Left colon (tissue), 2 donors: ENCODE measurements around the gene SDK2. TPM values are rescaled to one million over a fixed set of nuclear protein-coding genes. Genes with fewer than 3 reads are reported as not detected.
"Not testable (repeated sequence)": the region's sequence is repeated elsewhere in the genome, so short reads cannot be mapped to it uniquely, and the experiment has no call there.

ENCODE experiments used
- ATAC-seq: fragments of 200-7000 bp; cut with Tn5 transposase; one replicate; pipeline ENCODE4 v1.9.1; 2020; ENCODE audit warnings: mild to moderate bottlenecking, moderate library complexity
- DNase-seq, 2 donors: peaks; one replicate each; pipeline ENCODE4 v3.0.0-alpha.2; 2020
- intact Hi-C, 2 donors: fragments of 100-400 bp; cut with DNase I in 1 of 2; cut with micrococcal nuclease in 1 of 2; formaldehyde crosslinking; loops; one replicate each; pipeline versions ENCODE4 v1.11.2 to v1.14.0; 2022; cut with DNase I, micrococcal nuclease
- total RNA-seq, 2 donors: library from RNA; stranded (reverse); fragmentation: NEBNext Ultra II Directional; extraction: Animal tissue kit (Norgen Biotek cat#: 25700); gene quantifications; one replicate each; pipeline ENCODE4 v1.2.1, GENCODE V29; 2021
- donor health status: DM: no; HTN: no; CAD: no.
- donor health status: DM: yes; HTN: yes; CAD: no.

Gene SDK2
- total RNA-seq, 2 donors from 2014 or later: 0.82 to 1.8 TPM

GRCh38 chr17:73455767-73456166, 188.5 kb downstream of the SDK2 start:
- DNase-seq: no peak
- intact Hi-C loops: no loop called here
- ATAC-seq: no peak

DNA sequence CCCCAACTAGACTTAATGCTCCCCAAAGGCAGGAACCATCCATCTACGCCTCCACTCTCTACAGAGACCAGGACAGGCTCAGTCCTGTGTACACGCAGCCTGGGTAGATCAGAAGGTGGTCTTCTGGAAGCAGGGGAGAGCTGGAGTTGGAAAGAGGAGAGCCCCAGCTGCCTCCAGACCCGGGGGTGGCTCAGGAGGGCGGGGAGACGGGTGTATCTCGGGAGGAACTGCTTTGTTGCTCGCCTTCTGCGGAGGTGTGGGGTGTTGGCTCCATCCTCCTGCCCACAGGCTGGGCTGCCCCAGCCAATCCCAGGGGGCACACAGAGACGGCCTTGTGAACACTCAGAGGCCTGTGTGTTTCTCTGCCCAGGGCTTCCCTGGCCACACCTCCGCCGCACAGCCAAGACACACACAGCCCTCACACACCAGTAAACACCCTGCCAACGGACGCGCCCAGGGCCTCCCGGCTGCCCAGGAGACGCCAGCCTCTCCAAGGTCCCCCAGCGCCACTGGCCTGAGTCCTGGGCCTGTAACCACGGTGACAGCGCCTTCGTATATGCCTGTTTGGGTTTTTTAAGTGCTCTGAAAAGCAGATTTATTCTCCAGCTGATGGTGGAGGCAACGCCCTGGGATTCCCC, 189.1 kb downstream of the SDK2 start:
- DNase-seq (peak in 1 of 2 donors; percentile 37), ATAC-seq (peak; percentile 92)
- intact Hi-C loops: no loop called here

DNA sequence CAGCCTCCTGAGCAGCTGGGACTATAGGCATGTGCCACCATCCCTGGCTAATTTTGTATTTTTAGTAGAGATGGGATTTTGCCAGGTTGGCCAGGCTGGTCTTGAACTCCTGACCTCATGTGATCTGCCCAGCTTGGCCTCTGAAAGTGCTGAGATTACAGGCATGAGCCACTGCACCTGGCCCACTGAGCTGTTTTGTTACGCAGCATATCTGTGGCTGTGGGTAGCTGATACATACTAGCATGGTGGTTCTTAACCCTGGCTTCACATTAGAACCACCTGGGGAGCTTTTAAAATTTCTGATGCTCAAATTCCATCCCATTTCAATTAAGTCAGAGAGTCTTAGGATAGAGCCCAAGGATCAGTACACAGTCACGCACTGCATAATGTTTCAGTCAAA, 190.8 kb downstream of the SDK2 start:
- ATAC-seq, DNase-seq, intact Hi-C loops: not testable (repeated sequence)

GRCh38 chr17:73453090-73453489, 191.2 kb downstream of the SDK2 start:
- no peak for DNase-seq
- no peak for ATAC-seq
- intact Hi-C loops: no loop called here

- intact Hi-C loops: no loop called here
- ATAC-seq: no peak
Measured at GRCh38 chr17:73452009-73452408, 192.2 kb downstream of the SDK2 start.

DNA sequence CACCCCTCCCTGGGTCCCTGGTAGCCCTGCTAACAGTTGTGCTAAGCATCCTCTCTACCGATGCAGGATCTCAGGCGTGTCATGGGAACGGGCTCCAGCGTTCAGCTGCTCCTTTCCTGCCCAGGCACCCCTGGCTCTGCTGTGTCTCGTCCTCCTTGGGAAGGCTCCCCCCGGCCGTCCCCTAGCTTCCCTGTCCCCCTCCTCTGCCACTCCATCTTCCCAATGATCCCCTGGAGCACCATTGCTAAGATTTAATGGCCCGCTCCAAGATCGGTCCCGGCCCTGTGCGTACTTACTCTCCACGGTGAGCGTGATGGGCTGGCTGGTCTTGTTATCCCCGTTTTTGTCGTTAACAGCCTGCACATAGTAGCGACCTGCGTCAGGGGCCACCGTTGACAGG, 196.9 kb downstream of the SDK2 start:
- DNase-seq: no peak
- intact Hi-C loops: no loop called here
- ATAC-seq: no peak

More at GRCh38 chr17:73452009-73452408, 192.2 kb downstream of the SDK2 start:
- no peak for DNase-seq

DNA sequence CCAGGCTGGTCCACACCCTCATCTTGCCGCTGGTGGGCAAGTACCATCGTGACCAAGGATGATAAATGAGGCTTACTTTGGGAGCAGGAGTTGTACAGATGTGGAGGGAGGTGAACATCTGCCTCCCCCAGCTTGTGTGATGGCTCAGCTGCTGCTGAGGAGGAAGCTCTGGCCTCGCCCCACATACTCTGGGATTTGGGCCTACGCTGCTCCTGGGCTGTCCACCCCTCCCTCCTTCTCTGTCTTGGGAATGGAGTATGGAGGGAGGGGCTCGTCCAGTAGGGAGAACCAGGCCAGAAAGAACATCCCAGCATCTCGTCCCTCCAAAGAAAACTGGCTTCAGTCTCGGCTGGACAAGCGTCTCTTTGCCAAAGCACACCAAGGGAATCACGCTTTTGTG, 197.6 kb downstream of the SDK2 start:
- ATAC-seq (no peak), DNase-seq (no peak)
- intact Hi-C loops: no loop called here

- DNase-seq (no peak), ATAC-seq (no peak)
- intact Hi-C loops: no loop called here
Measured at GRCh38 chr17:73445466-73445865, 198.8 kb downstream of the SDK2 start.

- ATAC-seq (no peak), DNase-seq (no peak)
Measured at GRCh38 chr17:73444021-73444420, 200.2 kb downstream of the SDK2 start.

GRCh38 chr17:73439597-73439996, 204.6 kb downstream of the SDK2 start:
- ATAC-seq: no peak
- intact Hi-C loops: no loop called here

More at GRCh38 chr17:73444021-73444420, 200.2 kb downstream of the SDK2 start:
- intact Hi-C loops: no loop called here

DNA sequence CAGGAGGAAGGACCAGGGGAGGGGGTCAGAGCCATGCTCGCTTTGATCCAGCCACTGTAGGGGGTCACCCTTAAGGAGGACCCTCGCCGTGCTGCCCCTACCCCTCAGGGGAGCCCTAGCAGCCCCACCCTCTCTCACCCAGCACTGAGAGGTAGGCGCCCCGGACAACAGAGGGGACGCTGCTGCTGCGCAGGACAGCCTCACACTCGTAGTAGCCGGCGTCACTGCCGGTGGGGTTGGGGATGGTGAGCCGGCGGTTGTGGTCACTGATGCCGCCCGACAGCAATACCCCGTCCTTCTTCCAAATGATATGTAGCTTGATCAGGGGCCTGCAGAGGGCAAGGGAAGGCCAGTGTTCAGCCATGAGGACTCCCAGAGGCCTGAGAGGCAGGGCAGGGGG, 206.4 kb downstream of the SDK2 start:
- ATAC-seq (no peak), DNase-seq (no peak)
- intact Hi-C loops: no loop called here

More at GRCh38 chr17:73439597-73439996, 204.6 kb downstream of the SDK2 start:
- no peak for DNase-seq

GRCh38 chr17:73436954-73437353, 207.3 kb downstream of the SDK2 start:
- intact Hi-C loops: no loop called here
- ATAC-seq (no peak), DNase-seq (no peak)

- intact Hi-C loops: no loop called here
- ATAC-seq: no peak
- DNase-seq: no peak
Measured at GRCh38 chr17:73435412-73435811, 208.8 kb downstream of the SDK2 start.

- DNase-seq (no peak), ATAC-seq (no peak)
- intact Hi-C loops: loop anchor here in 1 of 2 donors (5.0 kb wide), 1 partner anchor 743 kb away; no protein-coding TSS in a partner anchor
Measured at GRCh38 chr17:73434154-73434553, 210.1 kb downstream of the SDK2 start.

DNA sequence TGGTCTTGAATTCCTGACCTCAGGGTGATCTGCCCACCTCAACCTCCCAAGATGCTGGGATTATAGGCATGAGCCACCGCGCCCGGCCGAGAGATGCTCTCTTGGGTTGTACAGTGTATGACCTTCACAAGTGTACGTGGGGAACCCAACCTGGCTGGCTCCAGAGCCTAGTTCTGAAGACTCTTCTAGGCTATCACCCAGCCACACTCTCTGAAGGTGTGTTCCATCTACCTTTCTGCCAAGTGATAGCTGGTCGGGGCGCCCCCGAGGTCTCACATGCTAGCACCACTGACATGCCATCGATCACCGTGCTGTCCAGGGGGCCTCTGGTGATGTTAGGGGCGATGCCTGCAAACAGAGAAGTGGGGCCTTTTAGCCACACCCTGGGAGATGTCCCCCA, 210.7 kb downstream of the SDK2 start:
- no peak for ATAC-seq
- intact Hi-C loops: loop anchor here in 1 of 2 donors (5.0 kb wide), 1 partner anchor 744 kb away; no protein-coding TSS in a partner anchor

GRCh38 chr17:73432624-73433190, 211.5 kb downstream of the SDK2 start:
- DNase-seq (no peak), ATAC-seq (no peak)
- intact Hi-C loops: loop anchor here in 1 of 2 donors (5.0 kb wide), 1 partner anchor 745 kb away; no protein-coding TSS in a partner anchor

More for the DNA sequence above, 210.7 kb downstream of the SDK2 start:
- DNase-seq: no peak

DNA sequence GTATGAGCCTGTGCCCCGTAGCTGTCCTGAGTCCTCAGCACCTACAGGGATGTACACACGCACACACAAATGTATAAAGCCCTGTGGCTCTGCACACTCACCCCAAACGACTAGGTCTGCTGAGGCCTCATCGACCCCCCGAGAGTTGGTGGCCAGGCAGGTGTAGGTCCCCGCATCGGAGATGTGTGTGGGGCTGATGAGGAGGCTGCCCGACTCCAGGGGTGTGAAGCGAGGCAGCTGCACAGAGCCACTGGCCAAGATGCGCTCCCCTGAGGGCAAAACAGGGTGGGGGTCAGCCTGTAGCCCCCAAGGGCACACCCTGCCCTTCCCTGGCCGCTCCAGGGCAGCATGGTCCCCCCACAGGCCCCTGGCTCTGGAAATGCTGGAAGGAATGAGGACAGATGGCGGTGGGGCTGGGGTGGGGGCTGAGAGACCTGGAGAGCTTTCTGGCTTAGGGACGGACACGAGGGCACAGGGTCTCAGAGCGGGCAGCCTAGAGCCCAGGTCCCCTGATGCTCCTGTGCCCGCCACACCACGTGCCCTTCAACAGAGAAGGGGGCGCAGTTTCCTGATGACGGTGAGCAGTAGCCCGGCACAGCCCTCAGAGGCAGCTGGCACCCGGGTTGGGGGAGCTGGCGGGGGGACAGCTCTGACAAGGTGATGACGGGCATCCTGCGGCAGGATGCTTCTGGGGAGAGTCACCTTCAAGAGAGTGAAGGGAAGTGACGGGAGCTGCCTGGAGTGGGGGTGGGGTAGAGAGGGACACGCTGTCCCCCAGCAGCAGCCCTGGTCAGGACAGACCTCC, 212.6 kb downstream of the SDK2 start:
- no peak for DNase-seq
- ATAC-seq: no peak
- intact Hi-C loops: loop anchor here in 1 of 2 donors (5.0 kb wide), 1 partner anchor 746 kb away; no protein-coding TSS in a partner anchor

GRCh38 chr17:73430848-73431247, 213.4 kb downstream of the SDK2 start:
- intact Hi-C loops: loop anchor here in 1 of 2 donors (5.0 kb wide), 1 partner anchor 746 kb away; no protein-coding TSS in a partner anchor
- no peak for ATAC-seq

GRCh38 chr17:73430165-73430680, 214.0 kb downstream of the SDK2 start:
- peak in 1 of 2 donors; percentile 14 for DNase-seq
- intact Hi-C loops: loop anchor here in 1 of 2 donors (5.0 kb wide), 1 partner anchor 747 kb away; no protein-coding TSS in a partner anchor

More at GRCh38 chr17:73430848-73431247, 213.4 kb downstream of the SDK2 start:
- peak in 1 of 2 donors; percentile 12 for DNase-seq

More at GRCh38 chr17:73430165-73430680, 214.0 kb downstream of the SDK2 start:
- ATAC-seq: peak; percentile 69
